AG09319 (cell line): Measurements from ENCODE around the gene GRIK2.

Experiments used
- DNase-seq: peaks from one replicate; pipeline ENCODE4 v3.0.0-alpha.2; 2010; ENCODE audit warnings: low read depth; ENCODE audit errors: extremely low read depth
- CTCF ChIP-seq: IDR thresholded peaks from 2 replicates; pipeline ENCODE4 v1.5.1; 2011; ENCODE audit warnings: low read depth, mild to moderate bottlenecking, inconsistent platforms, low read length, moderate library complexity

The GRIK2 gene

DNA sequence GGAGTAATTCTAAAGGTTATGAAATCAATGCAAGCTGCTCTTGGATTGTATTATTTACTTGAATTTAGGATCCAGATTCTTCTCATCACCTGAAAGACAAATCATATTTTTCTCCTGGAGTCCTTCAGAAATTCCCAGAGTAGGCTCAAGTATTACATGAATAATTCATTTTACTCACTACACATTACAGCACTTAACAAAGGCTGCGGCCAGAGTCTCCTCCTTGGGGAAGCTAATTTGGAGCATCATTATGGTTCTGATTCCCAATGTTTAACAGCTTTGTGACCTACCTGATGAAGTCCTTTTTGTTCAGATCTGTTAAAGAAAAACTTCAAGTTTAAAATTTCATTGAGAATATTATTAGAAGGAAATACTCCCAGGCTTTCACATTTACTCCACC is 28.7 kb downstream of the GRIK2 start:
- DNase-seq: no peak
- TF ChIP-seq CTCF: no peak

GRCh38 chr6:101422811-101423210 is 29.3 kb downstream of the GRIK2 start:
- TF ChIP-seq CTCF: no peak
- no peak for DNase-seq

- no peak for TF ChIP-seq CTCF
- no peak for DNase-seq
These were observed 35.8 kb downstream of the GRIK2 start for GRCh38 chr6:101429270-101429669.

DNA sequence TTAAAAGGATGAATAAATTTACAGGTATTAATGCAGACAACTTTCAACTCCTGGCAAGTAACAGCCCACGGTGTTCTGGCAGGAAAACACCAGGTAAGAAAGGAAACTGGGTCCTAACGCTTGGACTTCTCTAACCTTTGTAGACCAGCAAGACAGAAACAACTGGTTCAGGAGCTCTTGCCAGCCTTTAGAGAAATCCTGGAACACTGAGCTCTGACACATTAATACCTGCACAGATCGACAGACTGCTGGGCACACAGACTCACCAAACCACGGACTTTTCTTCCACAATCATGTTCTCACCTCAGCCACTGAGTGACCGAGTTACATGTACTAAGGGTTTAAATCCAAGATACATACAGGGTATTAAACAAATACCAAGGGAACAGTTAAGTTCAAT is 36.3 kb downstream of the GRIK2 start:
- DNase-seq: no peak
- no peak for TF ChIP-seq CTCF

DNA sequence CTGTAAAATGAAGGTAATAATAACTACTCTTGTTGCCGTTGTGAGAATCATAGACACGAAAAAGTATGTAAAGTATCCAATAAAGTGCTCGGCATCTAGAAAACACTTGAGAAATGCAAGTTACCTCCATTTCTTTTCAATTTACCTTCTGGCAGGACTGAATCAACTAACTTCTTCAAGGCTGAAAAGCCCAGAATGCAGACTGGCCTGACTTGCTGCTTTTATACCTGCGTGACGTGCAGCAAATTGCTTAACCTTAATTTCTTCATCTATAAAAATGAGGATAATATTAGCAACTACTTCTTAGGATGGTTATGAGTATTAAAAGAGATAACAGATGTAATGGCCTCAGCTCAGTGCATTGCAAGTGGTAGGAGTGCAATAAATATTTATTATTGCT is 39.6 kb downstream of the GRIK2 start:
- no peak for DNase-seq

GRCh38 chr6:101434601-101435000 is 41.1 kb downstream of the GRIK2 start:
- no peak for TF ChIP-seq CTCF

More for the DNA sequence above, 39.6 kb downstream of the GRIK2 start:
- TF ChIP-seq CTCF: no peak

DNA sequence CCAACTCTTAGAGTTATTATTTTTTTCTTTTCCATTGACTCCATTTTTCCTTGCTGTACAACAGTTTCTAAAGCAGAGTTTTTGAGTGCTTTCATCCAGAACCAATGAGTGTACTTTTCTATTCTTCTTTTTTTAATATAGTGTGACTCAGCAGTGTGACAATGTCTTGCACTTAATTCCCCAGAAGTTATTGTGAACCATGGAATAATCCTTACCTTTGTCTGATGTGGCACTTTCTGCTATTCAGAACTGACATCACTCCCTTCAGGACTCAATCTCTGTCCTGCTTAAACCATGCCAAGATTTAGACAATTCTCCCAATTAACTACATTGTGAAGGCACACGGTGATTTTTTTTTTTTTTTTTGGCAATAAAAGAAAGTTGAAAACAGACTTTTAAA is 41.5 kb downstream of the GRIK2 start:
- DNase-seq: no peak
- no peak for TF ChIP-seq CTCF

More at GRCh38 chr6:101434601-101435000, 41.1 kb downstream of the GRIK2 start:
- no peak for DNase-seq

DNA sequence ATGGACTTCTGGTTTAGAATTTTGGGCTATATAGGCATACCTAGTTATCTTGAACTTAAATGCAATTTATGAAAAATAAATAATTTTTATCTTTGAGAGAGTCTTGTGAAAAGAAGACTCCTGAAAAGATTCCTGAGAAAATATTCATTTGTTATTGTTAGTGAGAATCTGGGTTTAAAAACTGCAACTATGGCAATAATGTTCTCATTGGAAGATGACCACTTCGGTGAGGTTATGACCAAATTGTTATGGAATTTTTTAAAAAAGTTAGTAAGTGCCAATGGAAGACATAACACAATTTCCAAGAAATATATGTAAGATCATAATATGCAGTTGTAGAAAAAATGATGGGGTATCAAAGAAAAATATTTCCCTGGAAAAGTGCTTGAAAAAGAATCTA is 46.3 kb downstream of the GRIK2 start:
- DNase-seq: no peak
- TF ChIP-seq CTCF: no peak
